Central memory CD4-positive, alpha-beta T cell (primary cell): Measurements from ENCODE around the gene POMC.
"Not testable (repeated sequence)": the region's sequence is repeated elsewhere in the genome, so short reads cannot be mapped to it uniquely, and the experiment has no call there.

Experiments
- DNase-seq: peaks from one replicate; pipeline ENCODE4 v3.0.0; 2022
- total RNA-seq, 3 experiments: gene quantifications; one replicate each; lab custom pipeline; 2026; lab: John Stamatoyannopoulos, UW

The POMC gene
- 2.6 to 10.8 (median 2.9) reads per million in 3 experiments for total RNA-seq

DNA sequence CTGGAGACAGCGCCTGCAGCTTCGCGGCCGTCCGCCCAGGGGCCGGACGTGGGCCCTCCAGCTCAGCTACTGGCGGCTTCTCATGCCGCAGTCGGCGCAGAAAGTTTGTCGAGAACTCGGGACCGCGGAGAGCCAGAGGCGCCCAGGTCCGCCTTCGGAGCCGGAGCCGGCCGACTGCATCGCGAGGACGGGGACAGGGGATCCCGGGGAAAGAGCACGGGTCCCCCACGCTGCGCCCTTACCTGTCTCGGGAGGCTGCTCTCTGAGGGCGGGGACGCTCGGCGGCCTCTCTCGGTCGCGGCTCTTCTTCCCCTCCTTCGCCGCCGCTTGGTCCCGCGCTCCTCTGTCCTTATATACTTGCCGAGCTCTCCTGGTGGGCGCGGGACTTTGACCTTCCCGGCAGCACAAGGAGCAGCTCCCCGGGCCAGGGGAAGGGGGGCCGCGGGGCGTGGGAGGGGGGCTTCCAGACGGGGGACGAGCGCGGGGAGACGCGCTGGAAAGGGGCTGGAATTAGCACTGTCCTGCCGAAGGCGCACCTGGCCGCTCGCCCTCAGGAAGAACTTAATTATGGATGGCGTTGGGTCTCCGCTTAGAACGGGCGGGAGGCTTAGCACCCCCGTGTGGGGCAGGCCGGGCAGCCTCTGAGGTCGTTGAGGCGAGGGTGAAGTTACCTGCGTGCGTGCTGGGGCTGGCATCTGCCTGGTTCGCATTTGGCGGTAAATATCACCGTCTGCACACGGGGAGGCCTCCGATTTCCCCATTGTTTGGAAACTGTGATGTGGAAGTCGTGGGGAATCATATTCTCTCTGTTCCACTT, at the start of gene POMC:
TSS of gene POMC (minus strand) at position 325 of the 817 bp plus-strand sequence. CDS start 3,808 bp downstream, outside the sequence.
- peak; percentile 8 for DNase-seq

DNA sequence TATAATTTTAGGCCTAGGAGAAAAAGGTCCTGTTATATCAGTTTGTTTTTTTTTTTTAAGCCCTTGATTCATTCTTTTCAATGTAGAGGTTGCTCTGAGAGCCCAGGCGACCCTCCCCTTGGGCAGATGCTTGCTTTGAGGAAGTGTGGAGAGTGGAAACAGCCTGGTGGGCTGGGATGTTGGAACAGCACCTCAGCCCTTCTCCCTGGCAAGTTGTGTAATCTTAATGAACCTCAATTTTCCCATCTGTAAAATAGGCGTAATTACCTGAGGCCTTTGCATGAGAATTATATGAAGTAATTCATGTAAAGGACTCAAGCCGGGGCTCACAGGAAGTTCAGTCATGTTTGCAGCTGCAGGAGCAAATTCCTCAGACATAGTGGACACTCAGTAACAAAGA, 49.7 kb upstream of the POMC start:
- DNase-seq: no peak

DNA sequence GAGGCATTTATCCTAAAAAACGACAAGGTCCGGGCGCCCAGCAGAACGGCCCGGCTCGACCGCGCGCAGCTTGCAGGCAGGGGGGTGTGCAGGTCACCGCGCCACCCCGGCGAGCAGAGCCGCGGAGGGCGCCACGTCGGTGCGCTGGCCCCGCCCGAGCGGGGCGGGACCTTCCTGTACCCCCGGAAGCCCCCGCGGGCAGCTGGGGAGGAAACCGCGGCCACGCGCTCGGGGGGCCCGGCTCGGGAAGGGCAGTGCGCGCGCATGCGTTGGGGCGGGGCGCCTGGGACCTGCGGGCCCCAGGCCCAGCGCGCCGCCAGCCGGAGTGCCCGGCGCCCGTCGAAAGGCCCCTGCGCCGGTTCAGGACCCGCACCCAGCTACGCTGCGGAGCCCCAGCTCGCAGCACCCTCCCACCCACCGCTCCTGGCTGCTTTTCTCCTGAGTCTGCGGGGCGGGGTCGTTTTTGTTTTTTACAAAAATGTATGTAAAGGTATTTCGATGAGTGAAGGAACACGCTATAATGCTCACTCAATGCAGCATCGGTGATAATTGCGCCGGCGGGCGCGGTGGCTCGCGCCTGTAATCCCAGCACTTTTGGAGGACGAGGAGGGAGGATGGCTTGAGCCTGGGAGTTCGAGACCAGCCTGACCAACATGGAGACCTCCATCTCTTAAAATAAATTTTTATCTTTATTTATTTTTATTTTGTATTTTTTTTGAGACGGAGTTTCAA, 47.7 kb upstream of the POMC start:
- DNase-seq: peak; percentile 82

DNA sequence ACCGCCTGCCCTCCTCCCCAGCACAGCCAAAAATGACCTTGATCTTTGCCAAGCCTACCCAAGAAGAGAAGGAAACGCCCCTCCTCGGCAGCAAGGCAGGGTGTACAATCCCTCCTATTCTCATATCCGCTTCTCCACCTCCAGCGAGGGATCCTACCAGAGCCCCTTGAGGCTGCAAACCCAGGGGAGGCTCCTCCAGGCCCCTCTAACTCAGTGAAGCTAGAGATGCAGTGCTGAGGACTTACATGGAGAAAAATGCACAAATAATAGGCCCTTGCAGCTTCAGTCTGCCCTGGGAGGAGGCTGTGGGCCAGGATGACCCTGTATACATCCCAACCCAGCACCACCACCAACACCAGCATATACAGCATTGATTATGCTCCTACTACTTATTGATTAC, 46.9 kb upstream of the POMC start:
- DNase-seq: no peak

DNA sequence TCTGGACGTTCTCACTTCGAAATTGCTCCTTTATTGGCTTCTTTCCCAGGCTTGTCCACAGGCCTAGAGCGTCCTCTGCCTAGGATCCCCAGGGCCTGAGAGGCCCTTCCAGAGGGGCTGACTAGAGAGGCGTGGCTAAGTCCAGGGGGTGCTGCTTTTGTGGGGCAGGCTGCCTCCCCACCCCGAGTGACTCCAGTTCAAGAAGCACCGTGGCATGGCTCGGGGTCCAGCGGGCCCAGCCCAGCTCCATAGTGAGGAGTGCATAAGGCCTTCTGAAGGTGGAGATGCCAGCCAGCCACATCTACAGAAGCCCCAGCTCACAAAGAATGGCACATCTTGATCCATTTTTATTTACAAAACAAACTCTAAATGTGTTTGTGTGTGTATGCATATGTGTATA, 44.8 kb upstream of the POMC start:
- no peak for DNase-seq

DNA sequence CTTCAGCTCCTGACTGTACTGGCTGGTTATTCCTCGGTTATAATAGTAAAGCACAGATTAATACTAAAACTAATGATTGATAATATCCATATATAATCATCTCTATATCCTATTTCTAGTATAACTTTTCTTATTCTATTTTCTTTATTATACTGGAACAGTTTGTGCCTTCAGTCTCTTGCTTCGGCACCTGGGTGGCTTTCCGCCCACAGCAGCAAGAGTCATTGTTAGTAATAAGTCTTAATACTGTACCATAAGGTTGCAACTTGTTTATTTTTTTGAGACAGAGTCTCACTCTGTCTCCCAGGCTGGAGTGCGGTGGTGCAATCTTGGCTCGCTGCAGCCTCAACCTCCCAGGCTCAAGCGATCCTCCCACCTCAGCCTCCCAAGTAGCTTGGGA, 42.5 kb upstream of the POMC start:
- not testable (repeated sequence) for DNase-seq

DNA sequence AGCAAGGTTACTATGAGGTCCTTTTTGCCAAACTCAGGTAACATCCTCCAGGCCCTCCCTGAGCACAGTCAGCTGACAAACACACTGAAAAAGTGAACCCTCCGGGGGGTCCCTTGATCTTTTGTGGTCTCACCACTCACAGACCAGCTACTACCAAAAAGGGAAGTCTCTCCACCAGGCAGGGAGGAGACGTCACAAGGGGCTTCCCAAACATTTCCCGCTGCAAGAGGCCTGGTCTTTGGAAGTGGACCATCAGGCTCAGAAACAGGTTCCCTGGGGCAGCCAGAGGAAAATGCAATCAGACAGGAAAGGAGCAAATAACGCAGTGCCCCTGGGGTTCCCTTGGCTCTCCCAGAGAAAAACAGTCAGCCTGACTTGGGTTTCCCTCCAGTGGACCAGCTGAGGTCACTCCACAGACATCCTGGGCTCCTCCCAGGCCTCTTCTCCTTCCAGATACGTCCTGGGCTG, 38.7 kb upstream of the POMC start:
- DNase-seq: no peak

DNA sequence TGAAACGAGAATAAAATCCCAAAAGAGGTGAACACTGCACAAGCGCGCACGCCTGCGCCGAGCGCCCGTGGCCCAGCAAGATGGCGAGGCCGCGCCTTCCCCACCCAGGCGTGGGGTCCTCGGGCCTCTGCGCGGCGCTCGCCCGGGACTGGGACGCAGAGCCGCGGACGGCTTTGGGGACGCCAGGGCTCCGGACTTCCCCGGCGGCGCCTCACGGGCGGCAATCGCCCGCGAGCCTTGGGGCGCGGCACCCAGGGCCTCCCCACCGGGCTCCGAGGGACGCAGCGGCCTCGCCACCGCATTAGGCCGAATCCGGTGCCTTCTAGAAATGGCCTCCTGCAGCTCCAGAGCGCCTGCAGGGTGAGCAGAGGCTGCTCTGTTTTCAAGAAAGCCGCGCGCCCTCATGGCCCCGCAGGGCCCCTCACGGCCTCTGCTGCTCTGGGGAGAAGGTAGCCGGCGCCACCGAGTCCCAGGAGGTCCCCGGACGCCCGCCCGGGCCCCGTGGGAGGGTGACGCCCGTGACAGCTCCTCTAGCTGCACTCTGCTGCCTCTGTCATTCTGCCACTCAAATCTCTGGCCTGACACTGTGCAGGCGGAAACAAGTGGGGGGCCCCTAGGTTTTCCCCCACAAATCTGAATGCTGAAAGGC, 35.9 kb upstream of the POMC start:
- no peak for DNase-seq

DNA sequence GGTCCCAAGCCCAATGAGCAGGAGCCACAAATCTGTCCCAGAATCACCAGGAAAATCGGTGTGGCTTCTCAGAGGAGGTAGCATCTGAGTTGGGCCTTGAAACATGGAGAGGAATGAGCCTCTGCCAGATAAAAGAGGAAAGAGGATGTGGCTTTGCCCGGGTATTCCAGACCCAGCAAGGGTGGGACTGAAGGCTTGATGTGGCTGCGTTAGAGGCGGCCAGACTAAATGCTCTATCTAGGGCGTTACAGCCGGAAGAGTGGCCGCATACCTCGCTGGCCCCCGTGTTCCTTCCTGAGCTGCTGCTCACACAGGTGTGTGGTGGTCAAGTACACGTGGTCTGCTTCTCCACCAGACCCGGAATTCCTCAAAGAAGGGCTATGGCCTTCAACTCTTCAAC, 33.9 kb upstream of the POMC start:
- no peak for DNase-seq

DNA sequence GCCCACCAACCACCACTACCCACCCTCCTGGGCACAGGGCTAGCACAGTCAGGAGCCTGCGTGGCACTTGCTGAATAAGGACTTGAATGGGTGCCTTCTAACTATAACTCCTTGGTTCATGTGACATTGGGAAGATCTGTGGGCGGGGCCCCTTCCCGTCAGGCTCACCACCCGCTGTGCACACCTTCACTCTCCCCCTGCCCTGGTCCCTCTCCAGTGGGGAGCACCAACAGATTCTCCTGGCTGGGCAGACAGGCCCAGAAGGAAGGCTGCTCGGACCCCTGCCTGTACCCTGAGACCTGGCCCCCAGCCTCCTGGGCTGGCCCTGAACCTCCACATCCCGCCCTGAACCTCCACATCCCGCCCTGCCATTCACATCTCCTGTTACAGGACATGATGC, 33.4 kb upstream of the POMC start:
- DNase-seq: no peak

DNA sequence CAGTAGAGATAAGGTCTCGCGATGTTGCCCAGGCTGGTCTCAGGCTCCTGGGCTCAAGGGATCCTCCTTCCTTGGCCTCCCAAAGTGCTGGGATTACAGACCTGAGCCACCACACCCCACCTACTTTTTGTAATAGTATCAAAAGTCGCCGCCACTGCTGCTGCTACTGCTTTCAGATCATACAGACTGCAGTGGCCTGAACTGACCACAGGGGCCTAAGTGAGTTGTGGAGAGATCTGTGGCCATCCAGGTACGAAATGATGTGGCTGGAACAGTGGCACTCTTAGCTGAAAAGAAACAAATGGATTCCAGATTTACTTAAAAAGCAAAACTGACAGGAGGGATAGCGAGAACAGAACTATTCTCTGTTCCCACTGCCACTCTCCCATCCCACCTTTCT, 32.9 kb upstream of the POMC start:
- DNase-seq: no peak

DNA sequence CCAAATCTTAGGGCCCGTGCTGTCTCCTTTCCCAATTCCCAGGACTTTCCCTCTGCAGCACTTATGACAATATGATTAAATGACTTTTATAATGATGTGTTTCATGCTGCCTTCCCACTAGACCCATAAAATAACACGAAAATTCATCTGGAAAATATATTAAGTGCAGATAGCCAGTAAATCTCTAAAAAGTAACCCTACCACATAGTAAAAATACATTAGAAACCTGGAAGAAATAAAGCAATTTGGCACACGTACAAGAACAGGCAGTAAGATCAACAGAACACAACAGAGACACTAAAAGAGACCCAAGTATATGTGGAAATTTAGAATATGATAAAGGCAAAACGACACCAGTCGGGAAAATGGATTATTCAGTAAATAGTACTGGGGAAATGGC, 30.2 kb upstream of the POMC start:
- no peak for DNase-seq

DNA sequence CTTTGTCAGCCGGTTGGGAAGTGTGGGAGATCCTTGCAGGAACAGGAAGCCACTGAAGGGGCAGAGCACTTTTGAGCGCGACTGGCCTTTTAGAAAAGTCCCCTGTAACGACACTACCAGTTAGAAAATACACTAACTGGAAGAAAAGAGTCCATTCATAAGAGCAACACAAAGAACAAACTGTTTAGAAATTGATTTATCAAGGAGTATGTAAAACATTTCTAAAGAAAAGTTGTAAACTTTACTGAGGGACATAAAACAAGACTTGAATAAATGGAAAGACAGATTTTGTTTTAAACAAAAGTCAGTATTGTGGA, 29.8 kb upstream of the POMC start:
- no peak for DNase-seq

DNA sequence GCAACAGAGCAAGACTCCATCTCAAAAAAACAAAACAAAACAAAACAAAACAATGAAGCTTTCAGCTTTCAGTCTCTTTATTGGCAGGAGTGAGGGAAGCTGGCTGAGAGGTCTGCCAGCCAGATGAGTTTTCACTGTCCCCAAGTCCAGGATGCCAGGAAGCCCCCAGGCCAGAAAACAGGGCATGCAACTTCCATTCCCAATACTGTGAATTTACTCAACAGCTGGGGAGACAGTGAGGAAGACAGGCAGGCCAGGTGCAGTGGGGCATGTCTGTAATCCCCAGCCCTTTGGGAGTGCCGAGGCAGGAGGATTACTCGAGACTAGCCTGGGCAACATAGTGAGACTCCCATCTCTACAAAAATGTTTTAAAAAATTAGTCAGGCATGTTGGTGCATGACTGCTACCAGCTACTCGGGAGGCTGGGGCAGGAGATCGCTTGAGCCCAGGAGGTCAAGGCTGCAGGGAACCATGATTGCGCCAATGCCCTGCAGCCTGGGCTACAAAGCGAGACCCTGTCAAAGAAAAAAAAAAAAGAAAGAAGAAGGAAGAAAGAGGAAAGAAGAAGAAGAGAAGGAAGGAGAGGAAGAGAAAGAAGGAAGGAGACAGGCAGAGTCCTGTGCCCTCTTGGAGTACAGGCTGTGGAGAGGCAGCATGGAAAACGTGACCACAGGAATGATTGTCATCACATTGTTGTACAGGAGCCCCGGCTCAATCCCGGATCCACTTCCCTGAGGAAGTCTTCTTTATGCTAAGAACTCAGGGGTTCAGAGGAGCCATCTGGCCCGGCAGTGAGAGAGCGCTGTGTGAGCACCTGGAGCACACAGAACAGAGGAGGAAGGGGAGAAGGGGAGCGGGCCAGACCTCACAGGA, 29.2 kb upstream of the POMC start:
- DNase-seq: no peak

DNA sequence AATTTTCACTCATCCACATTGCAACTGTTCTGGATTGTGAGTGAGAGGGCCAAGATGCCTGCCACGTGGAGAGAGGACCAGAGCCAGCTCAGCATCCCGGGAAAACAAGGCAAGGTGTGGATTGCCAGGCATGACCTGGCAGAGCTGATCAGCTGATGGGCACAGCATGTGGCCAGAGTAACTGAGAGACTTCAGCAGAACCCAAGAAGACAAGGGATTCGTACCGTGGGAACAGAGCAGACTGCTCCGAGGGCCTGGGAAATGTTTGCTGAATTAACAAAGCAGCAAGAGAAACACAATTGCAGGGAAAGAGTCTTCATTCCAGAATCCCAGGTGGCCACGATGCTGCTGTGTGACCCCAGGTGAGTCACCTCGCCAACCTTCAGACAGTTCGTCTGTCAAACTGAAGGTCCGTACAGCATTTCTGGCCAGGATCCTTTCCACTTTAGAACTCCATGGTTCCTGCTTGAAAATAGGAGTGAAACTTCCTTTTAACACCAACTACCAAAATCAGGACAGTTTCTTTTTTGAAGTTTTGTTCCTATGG, 26.3 kb upstream of the POMC start:
- DNase-seq: no peak

DNA sequence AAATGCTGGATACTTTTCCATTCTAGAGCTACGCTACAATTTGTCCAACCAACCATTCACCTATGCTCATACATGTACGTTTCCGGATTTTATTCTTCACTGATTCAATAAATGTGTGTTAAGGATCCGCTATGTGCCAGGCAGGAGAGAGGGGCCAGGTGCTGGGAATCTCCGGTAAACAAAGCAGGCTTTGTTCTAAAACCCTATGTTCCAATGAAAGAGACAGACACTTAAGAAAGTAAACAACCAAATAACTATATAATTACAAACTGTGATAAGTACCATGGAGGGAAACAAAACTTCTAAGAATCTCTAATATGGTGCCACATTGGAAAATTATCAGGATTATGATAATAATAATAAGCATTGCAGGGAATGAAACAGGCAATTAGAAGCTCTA, 22.2 kb upstream of the POMC start:
- DNase-seq: no peak

DNA sequence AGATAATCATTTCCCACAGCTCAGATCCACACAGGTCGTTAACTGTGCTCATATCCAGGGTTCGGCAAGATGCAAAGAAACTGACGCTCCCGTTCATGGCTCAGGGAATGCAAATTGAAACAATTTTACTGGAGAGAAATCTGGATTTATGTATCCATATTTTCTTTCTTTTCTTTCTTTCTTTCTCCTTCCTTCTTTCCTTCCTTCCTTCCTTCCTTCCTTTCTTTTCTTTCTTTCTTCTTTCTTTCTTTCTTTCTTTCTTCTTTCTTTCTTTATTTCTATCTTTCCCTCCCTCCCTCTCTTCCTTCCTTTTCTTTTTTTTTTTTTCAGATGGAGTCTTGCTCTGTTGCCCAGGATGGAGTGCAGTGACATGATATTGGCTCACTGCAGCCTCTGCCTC, 20.0 kb upstream of the POMC start:
- DNase-seq: no peak

DNA sequence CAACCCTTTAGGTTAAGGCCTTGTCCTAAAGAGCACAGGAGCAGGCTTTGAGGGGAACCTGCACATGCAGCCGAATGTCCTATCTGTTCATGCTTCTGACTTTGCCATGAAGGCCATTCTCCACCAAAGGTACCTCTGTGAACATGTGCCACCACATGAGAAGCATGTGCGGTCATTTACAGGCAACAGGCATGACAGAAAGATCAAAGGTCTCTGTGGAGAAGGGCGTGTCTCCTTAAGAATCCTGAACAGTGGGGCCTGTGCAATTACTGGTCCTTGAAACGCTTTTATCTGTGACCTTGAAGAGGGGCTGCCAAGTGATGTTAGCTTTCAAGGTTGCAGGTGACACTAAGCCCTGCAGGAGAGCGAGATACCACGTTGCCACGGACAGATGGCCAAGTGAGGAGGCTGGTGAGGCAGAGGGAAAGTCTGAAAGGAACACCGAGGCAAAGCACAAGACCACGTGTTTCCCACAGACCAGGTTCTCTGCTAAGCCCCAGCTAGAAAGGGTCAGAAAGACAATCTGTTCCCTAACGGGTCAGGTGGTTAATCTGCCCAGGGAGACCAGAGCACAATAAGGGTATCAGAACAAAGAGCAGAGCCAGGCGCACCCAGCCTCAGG, 19.5 kb upstream of the POMC start:
- no peak for DNase-seq

DNA sequence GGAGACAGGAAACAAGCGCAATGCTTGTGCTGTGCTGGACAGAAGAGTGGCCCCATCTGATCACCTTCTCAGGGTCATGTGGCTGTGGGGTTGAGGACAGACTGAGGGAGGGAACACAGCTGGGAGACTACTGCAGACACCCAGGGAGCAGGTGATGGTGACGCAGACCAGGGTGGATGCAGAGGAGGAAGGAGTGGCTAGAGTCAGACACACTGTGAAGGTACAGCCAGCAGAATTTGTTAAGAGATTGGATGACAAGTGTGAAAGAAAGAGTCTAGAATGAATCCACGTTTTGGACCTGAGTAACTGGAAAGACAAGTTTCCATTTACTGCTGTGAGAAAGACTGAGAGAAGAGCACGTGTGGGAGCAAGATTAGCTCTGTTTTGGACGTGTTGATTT, 15.9 kb upstream of the POMC start:
- no peak for DNase-seq

DNA sequence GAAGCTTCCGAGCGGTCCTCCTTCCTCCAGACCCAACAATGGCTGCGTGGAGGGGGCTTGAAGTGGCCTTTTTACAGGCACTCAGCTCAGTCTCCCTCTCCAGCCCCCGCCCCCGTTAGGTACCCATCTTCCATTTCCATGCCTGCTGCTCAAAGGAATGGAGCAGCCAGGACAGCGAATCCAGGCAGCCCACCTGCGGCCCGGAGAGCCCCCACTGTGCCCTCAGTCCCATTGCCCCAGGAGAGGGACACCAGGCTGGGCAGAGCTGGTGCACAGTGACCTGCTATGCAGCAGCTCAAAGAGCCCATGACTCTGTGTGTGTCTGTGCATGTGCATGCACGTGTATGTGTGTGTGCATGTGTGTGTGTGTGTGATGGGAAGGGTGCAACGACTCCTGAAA, 10.6 kb upstream of the POMC start:
- DNase-seq: no peak

DNA sequence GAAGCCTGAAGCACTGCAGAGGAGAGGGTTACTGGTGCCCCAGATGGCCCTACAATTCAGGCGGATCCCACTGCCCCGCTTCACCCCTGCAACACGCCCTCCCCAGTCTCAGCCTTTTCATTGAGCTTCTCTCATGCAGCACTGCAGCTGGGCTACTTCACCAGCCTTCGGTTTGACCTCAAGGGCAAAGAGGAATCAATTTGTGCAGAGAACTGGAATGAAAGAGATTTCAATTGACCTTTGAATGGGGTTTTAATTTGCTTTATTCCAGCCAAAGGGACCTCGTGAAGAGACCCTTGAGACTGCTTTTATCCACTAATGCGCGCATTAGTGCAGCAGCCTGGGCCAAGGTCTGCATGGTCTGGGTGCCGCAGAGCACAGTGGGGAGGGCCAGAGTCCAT, 8.8 kb upstream of the POMC start:
- no peak for DNase-seq

DNA sequence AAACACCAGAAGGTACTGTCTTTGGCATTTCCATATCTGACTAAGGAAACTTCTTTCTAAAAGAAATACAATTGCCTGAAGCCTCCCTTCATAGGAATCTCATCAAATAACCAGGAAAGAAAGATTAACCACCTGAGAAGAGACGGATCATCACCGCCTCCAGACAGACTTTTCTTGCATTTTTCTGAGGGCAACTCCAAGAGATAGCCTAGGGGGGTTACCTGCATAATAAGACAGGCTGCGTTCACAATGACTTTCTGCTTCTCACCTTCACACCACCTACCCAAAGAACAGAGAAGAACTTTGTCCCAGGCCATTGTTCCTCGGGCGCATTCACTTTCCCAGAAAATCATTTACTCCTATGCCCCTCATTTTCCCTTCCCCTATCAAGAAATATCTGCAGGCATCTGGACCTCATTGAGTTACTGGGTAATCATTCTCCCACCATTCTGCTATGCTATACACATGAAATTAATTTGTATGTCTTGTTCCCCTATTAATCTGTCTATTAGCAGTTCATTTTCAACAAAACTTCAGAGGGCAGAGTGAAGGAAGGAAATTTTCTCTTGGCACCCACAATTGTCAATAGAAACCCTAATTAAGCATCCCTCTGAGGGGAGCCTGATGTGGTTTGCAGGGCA, 8.3 kb upstream of the POMC start:
- DNase-seq: no peak
